Fibroblast of lung (primary cell): ENCODE data around the gene PIK3R6. TPM values are rescaled to one million over a fixed set of nuclear protein-coding genes. Genes with fewer than 3 reads are reported as not detected.

Experiments
- DNase-seq, 2 donors: peaks; one replicate each; pipeline versions ENCODE4 v3.0.0 to v3.0.0-alpha.2; 2010; ENCODE audit warnings: low read depth in 2 of 2
- H2AFZ ChIP-seq: 2 replicates; pipeline ENCODE4 v1.5.1; 2012; ENCODE audit warnings: low read length, control low read depth, inconsistent platforms
- H3K27ac ChIP-seq: 2 replicates; pipeline ENCODE4 v1.5.1; 2011; ENCODE audit warnings: low read length, control low read depth; ENCODE audit not compliant: insufficient read depth
- H3K27me3 ChIP-seq: 2 replicates; pipeline ENCODE4 v1.5.1; 2011; ENCODE audit warnings: mild to moderate bottlenecking, low read length; ENCODE audit not compliant: control insufficient read depth, insufficient read depth
- H3K36me3 ChIP-seq: 2 replicates; pipeline ENCODE4 v1.5.1; 2011; ENCODE audit warnings: low read length; ENCODE audit not compliant: control insufficient read depth, insufficient read depth
- H3K4me1 ChIP-seq: 2 replicates; pipeline ENCODE4 v1.5.1; 2011; ENCODE audit warnings: low read length; ENCODE audit not compliant: control insufficient read depth, insufficient read depth; ENCODE audit errors: extremely low read depth
- H3K4me2 ChIP-seq: 2 replicates; pipeline ENCODE4 v1.5.1; 2011; ENCODE audit warnings: low read length, control low read depth; ENCODE audit not compliant: insufficient read depth; ENCODE audit errors: extremely low read depth
- H3K4me3 ChIP-seq, 4 experiments: fragments of 200-600 bp in 1 of 4; sonication (generic) in 1 of 4; replicated peaks in 1 of 4; 2 replicates each; pipeline ENCODE4 v1.5.1; 2011 to 2016; ENCODE audit warnings: low read length in 4 of 4, low read depth in 3 of 4, mild to moderate bottlenecking in 3 of 4, control low read depth in 2 of 4, inconsistent platforms in 1 of 4, mixed read lengths in 1 of 4; ENCODE audit not compliant: insufficient read depth in 1 of 4; ENCODE audit errors: control extremely low read depth in 1 of 4
- H3K79me2 ChIP-seq: 2 replicates; pipeline ENCODE4 v1.5.1; 2012; ENCODE audit warnings: mild to moderate bottlenecking, low read length, inconsistent platforms; ENCODE audit not compliant: control insufficient read depth, insufficient read depth
- H3K9ac ChIP-seq: 2 replicates; pipeline ENCODE4 v1.5.1; 2011; ENCODE audit warnings: mild to moderate bottlenecking, low read length, control low read depth; ENCODE audit not compliant: insufficient read depth
- H3K9me3 ChIP-seq: 2 replicates; pipeline ENCODE4 v1.5.1; 2012; ENCODE audit warnings: low read depth, low read length; ENCODE audit not compliant: control insufficient read depth, insufficient read depth
- H4K20me1 ChIP-seq: 2 replicates; pipeline ENCODE4 v1.5.1; 2011; ENCODE audit warnings: low read length; ENCODE audit not compliant: control insufficient read depth, insufficient read depth; ENCODE audit errors: extremely low read depth
- EZH2 ChIP-seq: IDR thresholded peaks from 2 replicates; pipeline ENCODE4 v1.5.1; 2012; ENCODE audit warnings: low read length, control low read depth, mild to moderate bottlenecking; ENCODE audit errors: missing control alignments
- polyA plus RNA-seq, 2 donors: library from polyadenylated mRNA; depleted of rRNA in 1 of 2; stranded (reverse) in 1 of 2; unstranded in 1 of 2; fragments of >200 nt; gene quantifications; 2 replicates each; pipeline ENCODE4 v1.2.1, GENCODE V29; 2011 to 2012; ENCODE audit warnings: missing spikeins in 1 of 2
- total RNA-seq: library from RNA; depleted of rRNA; stranded (reverse); fragments of >200 nt; gene quantifications from 2 replicates; pipeline ENCODE4 v1.2.1, GENCODE V29; 2014
- TF ChIP-seq, protein P1 (sequence below), 2 donors: IDR thresholded peaks in 1 of 2; conservative IDR thresholded peaks in 1 of 2; 1 replicate in 1 of 2; 2 replicates in 1 of 2; pipeline ENCODE4 v1.5.1; 2011 to 2012; ENCODE audit warnings: low read length in 2 of 2, control low read depth in 1 of 2, inconsistent platforms in 1 of 2, low read depth in 1 of 2, mild to moderate bottlenecking in 1 of 2

PIK3R6 gene
- total and polyA plus RNA-seq, 2 donors (not counting 1 experiment from before 2014, with no cell fraction given) = 0.02 TPM; not detected in 1

DNA sequence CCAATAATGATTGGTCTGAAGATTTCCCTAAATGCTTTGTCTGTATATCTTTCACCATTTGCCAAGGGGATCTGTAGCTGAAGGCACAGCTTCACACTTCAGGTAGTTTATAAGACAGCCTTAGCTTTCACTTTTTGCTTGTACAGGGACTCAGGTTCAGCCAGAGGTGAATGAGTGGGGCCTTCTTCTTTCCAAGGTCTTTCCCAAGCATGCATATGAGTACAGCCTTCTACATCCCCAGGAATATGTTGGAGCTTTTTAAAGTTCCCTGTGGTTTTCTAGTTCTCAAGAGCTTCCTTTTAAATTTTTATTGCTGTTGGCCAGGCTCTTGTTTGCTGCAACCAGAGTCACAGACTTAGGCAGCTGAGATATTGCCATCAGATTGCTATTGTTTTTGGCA lies 91.2 kb downstream of the PIK3R6 start:
- no peaks in the 10 kb centered on the region for H3K4me1 ChIP-seq
- no peak overlapping the region for H3K27ac ChIP-seq
- no peaks in the 10 kb centered on the region for H4K20me1 ChIP-seq
- H3K79me2 ChIP-seq = no peaks in the 10 kb centered on the region
- no peak for TF ChIP-seq EZH2
- TF ChIP-seq, protein P1, sequence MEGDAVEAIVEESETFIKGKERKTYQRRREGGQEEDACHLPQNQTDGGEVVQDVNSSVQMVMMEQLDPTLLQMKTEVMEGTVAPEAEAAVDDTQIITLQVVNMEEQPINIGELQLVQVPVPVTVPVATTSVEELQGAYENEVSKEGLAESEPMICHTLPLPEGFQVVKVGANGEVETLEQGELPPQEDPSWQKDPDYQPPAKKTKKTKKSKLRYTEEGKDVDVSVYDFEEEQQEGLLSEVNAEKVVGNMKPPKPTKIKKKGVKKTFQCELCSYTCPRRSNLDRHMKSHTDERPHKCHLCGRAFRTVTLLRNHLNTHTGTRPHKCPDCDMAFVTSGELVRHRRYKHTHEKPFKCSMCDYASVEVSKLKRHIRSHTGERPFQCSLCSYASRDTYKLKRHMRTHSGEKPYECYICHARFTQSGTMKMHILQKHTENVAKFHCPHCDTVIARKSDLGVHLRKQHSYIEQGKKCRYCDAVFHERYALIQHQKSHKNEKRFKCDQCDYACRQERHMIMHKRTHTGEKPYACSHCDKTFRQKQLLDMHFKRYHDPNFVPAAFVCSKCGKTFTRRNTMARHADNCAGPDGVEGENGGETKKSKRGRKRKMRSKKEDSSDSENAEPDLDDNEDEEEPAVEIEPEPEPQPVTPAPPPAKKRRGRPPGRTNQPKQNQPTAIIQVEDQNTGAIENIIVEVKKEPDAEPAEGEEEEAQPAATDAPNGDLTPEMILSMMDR (conservative IDR thresholded peaks at IDR 0.05 in 1 of 2, IDR thresholded peaks at IDR 0.05 in 1 of 2; ENCODE audit: low read depth in 1 of 2, low read length in 2 of 2) = no peak
- H3K4me2 ChIP-seq = no peak overlapping the region
- H3K27me3 ChIP-seq = no peaks in the 10 kb centered on the region
- H3K36me3 ChIP-seq = no peaks in the 10 kb centered on the region
- DNase-seq = no peak
- no peak overlapping the region for H2AFZ ChIP-seq
- no peak overlapping the region for H3K9ac ChIP-seq
- no peaks in the 10 kb centered on the region for H3K9me3 ChIP-seq
- no peak overlapping the region for H3K4me3 ChIP-seq

DNA sequence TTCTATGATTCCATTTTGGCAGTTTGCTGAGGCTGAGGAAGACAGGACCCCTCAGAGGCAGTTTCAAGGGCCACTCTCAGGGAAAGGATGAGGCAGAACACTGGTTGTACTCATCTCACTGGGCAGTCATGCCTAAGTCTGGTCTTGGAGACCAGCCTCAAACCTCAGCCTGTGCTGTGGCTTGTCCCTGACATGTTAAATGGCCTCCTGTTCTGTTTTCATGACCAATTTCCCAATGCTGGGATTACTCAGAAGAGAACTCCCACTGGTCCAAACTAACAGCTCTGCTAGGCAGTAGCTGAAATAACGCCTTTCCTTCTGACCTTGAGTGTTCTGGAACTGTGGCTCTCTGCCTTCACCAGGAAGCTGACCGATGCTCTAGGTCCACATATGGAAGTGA lies 100.7 kb downstream of the PIK3R6 start:
- Histone ChIP-seq H3K9me3 (no peaks in the 10 kb centered on the region), H4K20me1 (no peaks in the 10 kb centered on the region), H3K4me3 (no peak overlapping the region), H3K4me1 (no peaks in the 10 kb centered on the region), H3K27me3 (no peaks in the 10 kb centered on the region), H3K4me2 (no peak overlapping the region), H3K27ac (no peak overlapping the region), H3K36me3 (no peaks in the 10 kb centered on the region), H3K79me2 (no peaks in the 10 kb centered on the region), H2AFZ (no peak overlapping the region), H3K9ac (no peak overlapping the region)
- TF ChIP-seq, protein P1 (conservative IDR thresholded peaks at IDR 0.05 in 1 of 2, IDR thresholded peaks at IDR 0.05 in 1 of 2; ENCODE audit: low read depth in 1 of 2, low read length in 2 of 2) = no peak
- no peak for TF ChIP-seq EZH2
- no peak for DNase-seq

DNA sequence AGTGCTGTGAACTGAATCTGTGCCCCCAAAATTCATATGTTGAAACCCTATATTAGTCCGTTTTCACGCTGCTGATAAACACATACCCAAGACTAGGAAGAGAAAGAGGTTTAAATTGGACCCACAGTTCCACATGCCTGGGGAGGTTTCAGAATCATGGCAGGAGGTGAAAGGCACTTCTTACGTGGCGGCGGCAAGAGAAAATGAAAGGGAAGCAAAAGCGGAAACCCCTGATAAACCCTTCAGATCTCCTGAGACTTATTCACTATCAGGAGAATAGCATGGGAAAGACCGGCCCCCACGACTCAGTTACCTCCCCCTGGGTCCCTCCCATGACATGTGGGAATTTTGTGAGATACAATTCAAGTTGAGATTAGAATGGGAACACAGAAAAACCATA lies 105.5 kb downstream of the PIK3R6 start:
- H2AFZ ChIP-seq = no peak overlapping the region
- no peak overlapping the region for H3K4me2 ChIP-seq
- H3K9me3 ChIP-seq = no peaks in the 10 kb centered on the region
- H3K4me1 ChIP-seq = no peaks in the 10 kb centered on the region
- H3K79me2 ChIP-seq = no peaks in the 10 kb centered on the region
- no peak overlapping the region for H3K27ac ChIP-seq
- H3K4me3 ChIP-seq = no peak overlapping the region
- DNase-seq = no peak
- H3K9ac ChIP-seq = no peak overlapping the region
- H3K36me3 ChIP-seq = no peaks in the 10 kb centered on the region
- H3K27me3 ChIP-seq = peaks cover 5% of the 10 kb centered on the region
- TF ChIP-seq, protein P1 (conservative IDR thresholded peaks at IDR 0.05 in 1 of 2, IDR thresholded peaks at IDR 0.05 in 1 of 2; ENCODE audit: low read depth in 1 of 2, low read length in 2 of 2) = no peak
- no peak for TF ChIP-seq EZH2
- H4K20me1 ChIP-seq = no peaks in the 10 kb centered on the region
